ENCODE measurements around the gene TMEM139.

DNA sequence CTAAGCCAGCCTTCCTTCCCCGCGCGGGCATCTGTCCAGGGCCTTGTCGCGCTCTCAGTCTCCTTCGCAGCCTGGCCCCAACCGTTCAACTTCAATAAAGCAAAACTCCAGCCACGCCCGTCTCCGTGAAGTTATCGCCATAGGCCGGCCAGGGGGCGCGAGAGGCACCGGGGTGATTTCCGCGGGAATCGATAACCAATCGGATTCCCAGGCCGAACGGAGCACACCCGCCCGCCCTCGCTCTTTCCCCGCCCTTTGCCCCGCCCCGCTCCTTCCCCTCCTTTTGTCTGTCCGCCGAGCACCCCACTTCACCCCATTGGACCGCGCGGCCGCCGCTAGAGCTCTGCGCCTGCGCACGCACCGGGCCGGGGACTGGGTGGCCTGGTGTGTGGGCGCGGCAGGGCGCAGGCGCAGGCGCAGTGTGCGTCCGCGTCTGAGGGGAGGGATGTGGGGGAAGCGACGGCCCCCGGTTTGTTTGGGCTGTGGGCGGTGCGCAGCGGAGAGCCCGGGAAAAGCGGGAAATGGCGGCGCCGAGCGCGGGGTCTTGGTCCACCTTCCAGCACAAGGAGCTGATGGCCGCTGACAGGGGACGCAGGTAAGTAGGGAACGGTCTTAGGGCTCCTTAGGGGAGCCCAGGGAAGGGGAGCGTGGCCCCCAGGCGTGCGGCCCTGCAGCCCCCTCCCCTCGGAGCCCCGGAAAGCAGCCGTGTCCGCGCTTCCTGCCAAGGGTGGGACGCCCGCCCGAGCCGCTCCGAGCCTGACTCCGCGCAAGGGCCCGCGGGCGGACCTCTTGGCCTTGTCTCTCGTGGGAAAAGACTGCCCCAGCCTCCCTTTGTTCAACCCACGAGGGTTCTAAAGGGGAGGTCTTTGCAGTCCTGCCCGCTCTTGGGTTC lies 3.4 kb downstream of the TMEM139 start, which contains the start of gene CASP2:
- TF ChIP-seq, protein P1, sequence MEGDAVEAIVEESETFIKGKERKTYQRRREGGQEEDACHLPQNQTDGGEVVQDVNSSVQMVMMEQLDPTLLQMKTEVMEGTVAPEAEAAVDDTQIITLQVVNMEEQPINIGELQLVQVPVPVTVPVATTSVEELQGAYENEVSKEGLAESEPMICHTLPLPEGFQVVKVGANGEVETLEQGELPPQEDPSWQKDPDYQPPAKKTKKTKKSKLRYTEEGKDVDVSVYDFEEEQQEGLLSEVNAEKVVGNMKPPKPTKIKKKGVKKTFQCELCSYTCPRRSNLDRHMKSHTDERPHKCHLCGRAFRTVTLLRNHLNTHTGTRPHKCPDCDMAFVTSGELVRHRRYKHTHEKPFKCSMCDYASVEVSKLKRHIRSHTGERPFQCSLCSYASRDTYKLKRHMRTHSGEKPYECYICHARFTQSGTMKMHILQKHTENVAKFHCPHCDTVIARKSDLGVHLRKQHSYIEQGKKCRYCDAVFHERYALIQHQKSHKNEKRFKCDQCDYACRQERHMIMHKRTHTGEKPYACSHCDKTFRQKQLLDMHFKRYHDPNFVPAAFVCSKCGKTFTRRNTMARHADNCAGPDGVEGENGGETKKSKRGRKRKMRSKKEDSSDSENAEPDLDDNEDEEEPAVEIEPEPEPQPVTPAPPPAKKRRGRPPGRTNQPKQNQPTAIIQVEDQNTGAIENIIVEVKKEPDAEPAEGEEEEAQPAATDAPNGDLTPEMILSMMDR (IDR thresholded peaks at IDR 0.05; ENCODE audit: low read depth, low read length): no peak
- TF ChIP-seq POLR2A (IDR thresholded peaks at IDR 0.05; ENCODE audit: extremely low read depth, insufficient read length): peak; percentile 92
- TF ChIP-seq MYC (IDR thresholded peaks at IDR 0.05; ENCODE audit: low read depth, low read length): peak; percentile 81
- TF ChIP-seq, protein P2, sequence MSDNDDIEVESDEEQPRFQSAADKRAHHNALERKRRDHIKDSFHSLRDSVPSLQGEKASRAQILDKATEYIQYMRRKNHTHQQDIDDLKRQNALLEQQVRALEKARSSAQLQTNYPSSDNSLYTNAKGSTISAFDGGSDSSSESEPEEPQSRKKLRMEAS (IDR thresholded peaks at IDR 0.05; ENCODE audit: low read depth, low read length): peak; percentile 84

Measured in NB4 (cell line).